MM.1S (cell line): Measurements from ENCODE around the gene PLCXD3.

Source experiments
- EZH2phosphoT487 ChIP-seq: fragments of 300-600 bp; sonication (generic); IDR thresholded peaks from 2 replicates; pipeline ENCODE4 v1.6.1; 2018; ENCODE audit warnings: antibody characterized with exemption, low read length
- TF ChIP-seq, protein P1 (sequence below): fragments of 300-600 bp; sonication (generic); IDR thresholded peaks from 2 replicates; pipeline ENCODE4 v1.5.1; 2016; ENCODE audit warnings: antibody characterized with exemption, low read length, mixed read lengths

DNA sequence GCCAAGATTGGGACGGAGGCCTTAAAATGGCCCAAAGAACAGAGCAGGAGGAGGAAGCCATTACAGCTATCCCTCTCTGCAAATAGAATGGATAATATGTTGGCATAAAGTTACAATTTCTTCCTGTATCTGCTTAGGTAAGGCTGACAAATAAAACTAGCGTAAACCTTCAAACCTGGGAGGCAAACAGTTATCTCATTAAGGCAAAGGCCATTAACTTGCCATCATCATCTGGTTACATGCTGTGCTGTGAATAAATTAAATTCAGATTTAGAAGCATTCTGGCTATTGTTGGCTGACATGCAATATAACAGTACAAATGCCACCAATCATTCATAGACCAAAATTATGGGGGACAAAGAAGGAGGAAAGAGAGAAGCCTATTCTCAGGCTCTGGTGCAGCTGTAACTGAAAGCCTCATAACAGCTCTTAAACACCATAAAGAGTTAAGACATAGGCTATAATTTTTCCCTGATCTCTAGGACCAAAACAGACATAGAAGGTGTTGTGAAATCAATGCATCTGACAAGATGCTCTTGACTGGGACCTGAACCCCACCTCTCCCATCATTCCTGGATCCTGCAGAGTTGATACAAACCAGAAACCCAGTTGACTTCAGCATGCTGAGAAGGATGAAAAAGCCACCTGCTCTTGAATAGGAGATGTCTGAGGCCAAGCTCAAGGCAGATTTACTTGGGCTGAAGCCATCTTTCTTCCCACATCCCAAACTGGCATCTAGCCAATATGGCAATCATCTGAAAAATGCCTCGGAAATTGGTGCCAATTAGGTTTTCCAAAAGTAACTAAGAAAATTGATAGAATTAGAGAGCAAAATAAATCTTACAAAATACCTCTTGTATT lies 62.5 kb downstream of the PLCXD3 start:
- TF ChIP-seq, protein P1, sequence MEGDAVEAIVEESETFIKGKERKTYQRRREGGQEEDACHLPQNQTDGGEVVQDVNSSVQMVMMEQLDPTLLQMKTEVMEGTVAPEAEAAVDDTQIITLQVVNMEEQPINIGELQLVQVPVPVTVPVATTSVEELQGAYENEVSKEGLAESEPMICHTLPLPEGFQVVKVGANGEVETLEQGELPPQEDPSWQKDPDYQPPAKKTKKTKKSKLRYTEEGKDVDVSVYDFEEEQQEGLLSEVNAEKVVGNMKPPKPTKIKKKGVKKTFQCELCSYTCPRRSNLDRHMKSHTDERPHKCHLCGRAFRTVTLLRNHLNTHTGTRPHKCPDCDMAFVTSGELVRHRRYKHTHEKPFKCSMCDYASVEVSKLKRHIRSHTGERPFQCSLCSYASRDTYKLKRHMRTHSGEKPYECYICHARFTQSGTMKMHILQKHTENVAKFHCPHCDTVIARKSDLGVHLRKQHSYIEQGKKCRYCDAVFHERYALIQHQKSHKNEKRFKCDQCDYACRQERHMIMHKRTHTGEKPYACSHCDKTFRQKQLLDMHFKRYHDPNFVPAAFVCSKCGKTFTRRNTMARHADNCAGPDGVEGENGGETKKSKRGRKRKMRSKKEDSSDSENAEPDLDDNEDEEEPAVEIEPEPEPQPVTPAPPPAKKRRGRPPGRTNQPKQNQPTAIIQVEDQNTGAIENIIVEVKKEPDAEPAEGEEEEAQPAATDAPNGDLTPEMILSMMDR: no peak
- TF ChIP-seq EZH2phosphoT487: no peak
